Stimulated activated CD8-positive, alpha-beta memory T cell treated with anti-CD3 and anti-CD28 coated beads, Interleukin-12 subunit alpha, Interleukin-12 subunit beta, amount 100 ng/mL, for 4 hours (primary cell): ENCODE results near the gene MTREX.

Experiments
- DNase-seq: peaks from one replicate; pipeline ENCODE4 v3.0.0-alpha.2; 2020; ENCODE audit warnings: low read depth

The MTREX gene

GRCh38 chr5:55472642-55473041, 164.9 kb downstream of the MTREX start:
- no peak for DNase-seq
